B cell (primary cell): Measurements from ENCODE around the gene ANKRD65.

Source experiments
- EZH2 ChIP-seq: IDR thresholded peaks from 2 replicates; pipeline ENCODE4 v1.6.1; 2012; ENCODE audit warnings: borderline replicate concordance, low read depth, mild to moderate bottlenecking, moderate library complexity, low read length; ENCODE audit not compliant: insufficient read depth, poor library complexity, severe bottlenecking
- TF ChIP-seq, protein P1 (sequence below): fragments of 200-600 bp; IDR thresholded peaks from one replicate; pipeline ENCODE4 v1.8.0; 2022; ENCODE audit warnings: antibody characterized with exemption, mild to moderate bottlenecking

- TF ChIP-seq EZH2, result no peak
- TF ChIP-seq, protein P1, sequence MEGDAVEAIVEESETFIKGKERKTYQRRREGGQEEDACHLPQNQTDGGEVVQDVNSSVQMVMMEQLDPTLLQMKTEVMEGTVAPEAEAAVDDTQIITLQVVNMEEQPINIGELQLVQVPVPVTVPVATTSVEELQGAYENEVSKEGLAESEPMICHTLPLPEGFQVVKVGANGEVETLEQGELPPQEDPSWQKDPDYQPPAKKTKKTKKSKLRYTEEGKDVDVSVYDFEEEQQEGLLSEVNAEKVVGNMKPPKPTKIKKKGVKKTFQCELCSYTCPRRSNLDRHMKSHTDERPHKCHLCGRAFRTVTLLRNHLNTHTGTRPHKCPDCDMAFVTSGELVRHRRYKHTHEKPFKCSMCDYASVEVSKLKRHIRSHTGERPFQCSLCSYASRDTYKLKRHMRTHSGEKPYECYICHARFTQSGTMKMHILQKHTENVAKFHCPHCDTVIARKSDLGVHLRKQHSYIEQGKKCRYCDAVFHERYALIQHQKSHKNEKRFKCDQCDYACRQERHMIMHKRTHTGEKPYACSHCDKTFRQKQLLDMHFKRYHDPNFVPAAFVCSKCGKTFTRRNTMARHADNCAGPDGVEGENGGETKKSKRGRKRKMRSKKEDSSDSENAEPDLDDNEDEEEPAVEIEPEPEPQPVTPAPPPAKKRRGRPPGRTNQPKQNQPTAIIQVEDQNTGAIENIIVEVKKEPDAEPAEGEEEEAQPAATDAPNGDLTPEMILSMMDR, result no peak
Observed at GRCh38 chr1:1419813-1420653, 1.0 kb downstream of the ANKRD65 start.
